GM23248 (cell line): ENCODE results near the gene CABP7. TPM values are rescaled to one million over a fixed set of nuclear protein-coding genes. Genes with fewer than 3 reads are reported as not detected.

ENCODE experiments used
- DNase-seq: peaks from one replicate; pipeline ENCODE4 v3.0.0-alpha.2; 2015
- H2AFZ ChIP-seq: fragments of 200-600 bp; sonication (generic); 2 replicates; pipeline ENCODE4 v1.6.1; 2016; ENCODE audit warnings: antibody characterized with exemption
- H3F3A ChIP-seq: fragments of 200-600 bp; sonication (generic); 2 replicates; pipeline ENCODE4 v1.6.1; 2016; ENCODE audit warnings: mild to moderate bottlenecking, antibody characterized with exemption, mixed run types; ENCODE audit not compliant: insufficient read depth
- H3K27ac ChIP-seq: fragments of 200-600 bp; sonication (generic); 2 replicates; pipeline ENCODE4 v1.5.1; 2016; ENCODE audit warnings: mild to moderate bottlenecking
- H3K27me3 ChIP-seq: fragments of 200-600 bp; sonication (generic); replicated peaks from 2 replicates; pipeline ENCODE4 v1.6.1; 2016; ENCODE audit warnings: mild to moderate bottlenecking; ENCODE audit not compliant: insufficient read depth
- H3K36me3 ChIP-seq: fragments of 200-600 bp; sonication (generic); 2 replicates; pipeline ENCODE4 v1.6.1; 2016; ENCODE audit warnings: low read depth, mild to moderate bottlenecking
- H3K4me1 ChIP-seq: fragments of 200-600 bp; sonication (generic); 2 replicates; pipeline ENCODE4 v1.6.1; 2016; ENCODE audit warnings: mild to moderate bottlenecking; ENCODE audit not compliant: insufficient read depth
- H3K4me2 ChIP-seq: fragments of 200-600 bp; sonication (generic); one replicate; pipeline ENCODE4 v1.6.1; 2016; ENCODE audit warnings: mild to moderate bottlenecking; ENCODE audit not compliant: unreplicated experiment
- H3K4me3 ChIP-seq: fragments of 200-600 bp; sonication (generic); 2 replicates; pipeline ENCODE4 v1.5.1; 2016; ENCODE audit warnings: mild to moderate bottlenecking
- H3K79me2 ChIP-seq: fragments of 200-600 bp; sonication (generic); 2 replicates; pipeline ENCODE4 v1.6.1; 2016; ENCODE audit warnings: mild to moderate bottlenecking; ENCODE audit not compliant: insufficient read depth
- H3K9ac ChIP-seq: fragments of 200-600 bp; sonication (generic); 2 replicates; pipeline ENCODE4 v1.6.1; 2016; ENCODE audit warnings: mild to moderate bottlenecking
- H3K9me2 ChIP-seq: fragments of 200-600 bp; sonication (generic); 2 replicates; pipeline ENCODE4 v1.6.1; 2016; ENCODE audit warnings: mixed run types, mild to moderate bottlenecking, moderate library complexity; ENCODE audit not compliant: insufficient read depth
- H3K9me3 ChIP-seq: fragments of 200-600 bp; sonication (generic); one replicate; pipeline ENCODE4 v1.6.1; 2017; ENCODE audit warnings: low read depth
- H4K20me1 ChIP-seq: fragments of 200-600 bp; sonication (generic); 2 replicates; pipeline ENCODE4 v1.6.0; 2016; ENCODE audit not compliant: insufficient read depth
- EZH2 ChIP-seq: fragments of 200-600 bp; sonication (generic); IDR thresholded peaks from 2 replicates; pipeline ENCODE4 v1.6.1; 2018; ENCODE audit warnings: antibody characterized with exemption, mild to moderate bottlenecking; ENCODE audit not compliant: insufficient read depth, poor library complexity, severe bottlenecking
- EZH2phosphoT487 ChIP-seq: fragments of 200-600 bp; sonication (generic); IDR thresholded peaks from 2 replicates; pipeline ENCODE4 v1.6.1; 2018; ENCODE audit warnings: antibody characterized with exemption, moderate library complexity, mild to moderate bottlenecking, low read depth; ENCODE audit not compliant: insufficient read depth
- WGBS, 2 experiments: methylation state at CpG; one replicate each; pipeline ENCODE4 v1.1.6; 2015 to 2017; ENCODE audit warnings: low lambda C conversion rate in 2 of 2, low coverage in 1 of 2; ENCODE audit errors: missing lambda C conversion rate in 2 of 2; 5-methylcytosine and 5-hydroxymethylcytosine counted together
- in situ Hi-C: fragments of 300-500 bp; cut with MboI; formaldehyde crosslinking; loops from 2 replicates; pipeline ENCODE4 v1.15.0; 2020
- polyA plus RNA-seq: library from polyadenylated mRNA; unstranded; fragments of >200 nt; fragmentation: Nextera tagmentation; extraction: Ambion mirVana; gene quantifications from 2 replicates; pipeline ENCODE4 v1.2.1, GENCODE V29; 2016
- total RNA-seq: library from RNA; depleted of rRNA; stranded (reverse); fragments of >200 nt; shearing (Covaris generic); gene quantifications from 2 replicates; pipeline ENCODE4 v1.2.3, GENCODE V29; 2014

Gene CABP7
- total and polyA plus RNA-seq, 2 experiments from 2014 or later, result 0.08 TPM; not detected in 1

GRCh38 chr22:29706486-29706885, 13.3 kb upstream of the CABP7 start:
- H3K4me1 ChIP-seq, result no peaks in the 10 kb centered on the region
- H2AFZ ChIP-seq, result no peak overlapping the region
- in situ Hi-C loops, result no loop called here
- H4K20me1 ChIP-seq, result no peaks in the 10 kb centered on the region
- no peak overlapping the region for H3K9ac ChIP-seq
- H3K4me2 ChIP-seq, result no peak overlapping the region
- WGBS, 2 experiments, result 79 to 81% methylated on average over 9 of the region's 9 CpGs
- H3F3A ChIP-seq, result no peaks in the 10 kb centered on the region
- H3K4me3 ChIP-seq, result no peak overlapping the region
- DNase-seq, result no peak
- no peaks in the 10 kb centered on the region for H3K9me3 ChIP-seq
- H3K79me2 ChIP-seq, result no peaks in the 10 kb centered on the region
- no peaks in the 10 kb centered on the region for H3K27me3 ChIP-seq
- no peak overlapping the region for H3K27ac ChIP-seq
- H3K9me2 ChIP-seq, result no peaks in the 10 kb centered on the region
- TF ChIP-seq EZH2 (no peak), EZH2phosphoT487 (no peak)
- no peaks in the 10 kb centered on the region for H3K36me3 ChIP-seq

- Histone ChIP-seq H3F3A (no peaks in the 10 kb centered on the region), H3K9ac (no peak overlapping the region), H3K4me1 (no peaks in the 10 kb centered on the region), H3K79me2 (no peaks in the 10 kb centered on the region), H3K36me3 (no peaks in the 10 kb centered on the region), H2AFZ (no peak overlapping the region), H3K4me2 (no peak overlapping the region), H3K9me2 (no peaks in the 10 kb centered on the region), H3K4me3 (no peak overlapping the region), H4K20me1 (no peaks in the 10 kb centered on the region), H3K27ac (no peak overlapping the region), H3K9me3 (no peaks in the 10 kb centered on the region), H3K27me3 (peaks cover 2% of the 10 kb centered on the region; the same call in 1 of the 2 replicates)
- no peak for DNase-seq
- WGBS, 2 experiments, result 30 to 32% methylated on average over 18 of the region's 18 CpGs
- in situ Hi-C loops, result no loop called here
- no peak for TF ChIP-seq EZH2phosphoT487
- TF ChIP-seq EZH2, result no peak
These were observed 12.8 kb upstream of the CABP7 start for GRCh38 chr22:29707010-29707409.

DNA sequence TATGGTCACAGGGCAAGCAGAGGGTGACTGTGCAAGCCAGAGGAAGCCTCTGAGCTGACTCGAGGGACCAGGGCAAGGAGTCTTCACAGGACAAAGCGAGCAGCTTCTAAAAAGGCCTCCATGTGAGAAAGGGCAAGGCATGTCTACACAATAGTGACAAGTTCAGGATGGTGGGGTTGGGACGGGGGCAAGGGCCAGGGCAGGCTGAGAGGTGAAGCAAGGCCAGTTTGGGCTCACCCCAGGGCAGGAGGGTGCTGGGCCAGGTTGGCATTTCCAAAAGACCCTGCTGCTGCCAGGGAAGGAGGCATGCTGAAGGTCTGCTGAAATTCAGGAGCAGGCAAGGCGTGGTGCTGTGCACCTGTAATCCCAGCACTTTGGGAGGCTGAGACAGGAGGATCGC, 12.3 kb upstream of the CABP7 start:
- 80 to 85% methylated on average over 5 of the region's 5 CpGs for WGBS, 2 experiments
- Histone ChIP-seq H3K27me3 (peaks cover 7% of the 10 kb centered on the region; the same call in 1 of the 2 replicates), H4K20me1 (no peaks in the 10 kb centered on the region), H3K27ac (no peak overlapping the region), H3K4me3 (no peak overlapping the region), H3K4me1 (no peaks in the 10 kb centered on the region), H3K79me2 (no peaks in the 10 kb centered on the region), H3K9ac (no peak overlapping the region), H3K4me2 (no peak overlapping the region), H2AFZ (no peak overlapping the region), H3F3A (no peaks in the 10 kb centered on the region), H3K9me3 (no peaks in the 10 kb centered on the region), H3K9me2 (no peaks in the 10 kb centered on the region), H3K36me3 (no peaks in the 10 kb centered on the region)
- in situ Hi-C loops, result no loop called here
- DNase-seq, result no peak
- TF ChIP-seq EZH2, result no peak

DNA sequence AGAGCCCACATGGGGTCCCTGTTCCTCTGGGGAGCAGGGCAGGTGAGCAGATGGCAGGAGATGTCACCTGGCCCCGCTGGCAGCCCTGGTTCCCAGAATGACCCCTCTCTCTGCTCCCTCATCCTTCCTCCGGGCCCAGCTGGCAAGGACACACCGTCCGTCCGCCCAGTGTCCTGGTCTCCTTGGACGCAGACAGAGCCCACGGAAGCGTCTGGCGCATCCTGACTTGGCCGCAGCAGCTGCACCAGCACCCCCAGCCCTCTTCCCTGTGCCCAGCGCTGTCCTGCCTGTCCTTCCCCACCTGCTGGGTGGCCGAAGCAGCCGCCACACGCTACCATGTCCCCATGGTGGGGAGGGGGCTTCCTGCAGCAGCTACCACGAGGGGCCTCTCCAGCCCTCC, 9.6 kb upstream of the CABP7 start:
- no peaks in the 10 kb centered on the region for H3K9me2 ChIP-seq
- H3K79me2 ChIP-seq, result no peaks in the 10 kb centered on the region
- H3K4me3 ChIP-seq, result no peak overlapping the region
- DNase-seq, result no peak
- peaks cover 19% of the 10 kb centered on the region; the same call in 1 of the 2 replicates for H3K27me3 ChIP-seq
- H3F3A ChIP-seq, result no peaks in the 10 kb centered on the region
- no peak overlapping the region for H3K9ac ChIP-seq
- TF ChIP-seq EZH2phosphoT487 (no peak), EZH2 (no peak)
- H2AFZ ChIP-seq, result no peak overlapping the region
- H3K36me3 ChIP-seq, result no peaks in the 10 kb centered on the region
- no peaks in the 10 kb centered on the region for H3K4me1 ChIP-seq
- in situ Hi-C loops, result no loop called here
- no peaks in the 10 kb centered on the region for H4K20me1 ChIP-seq
- no peaks in the 10 kb centered on the region for H3K9me3 ChIP-seq
- no peak overlapping the region for H3K27ac ChIP-seq
- WGBS, 2 experiments, result 49 to 54% methylated on average over 10 to 15 of the region's 15 CpGs
- no peak overlapping the region for H3K4me2 ChIP-seq

GRCh38 chr22:29710922-29711593, 8.7 kb upstream of the CABP7 start:
- Histone ChIP-seq H3K9ac (no peak overlapping the region), H3K4me1 (no peaks in the 10 kb centered on the region), H4K20me1 (no peaks in the 10 kb centered on the region), H2AFZ (no peak overlapping the region), H3K4me3 (no peak overlapping the region), H3K9me2 (no peaks in the 10 kb centered on the region), H3F3A (no peaks in the 10 kb centered on the region), H3K79me2 (no peaks in the 10 kb centered on the region), H3K4me2 (no peak overlapping the region), H3K27ac (no peak overlapping the region), H3K9me3 (no peaks in the 10 kb centered on the region), H3K27me3 (peaks cover 19% of the 10 kb centered on the region; the same call in 1 of the 2 replicates), H3K36me3 (no peaks in the 10 kb centered on the region)
- WGBS, 2 experiments, result 41 to 44% methylated on average over 16 to 18 of the region's 18 CpGs
- DNase-seq, result no peak
- TF ChIP-seq EZH2phosphoT487, result no peak
- TF ChIP-seq EZH2, result no peak
- in situ Hi-C loops, result no loop called here
